ENCODE results near the gene CPXM1.

- no peak for TF ChIP-seq CTCF (optimal IDR thresholded peaks at IDR 0.05 in 1 of 3, IDR thresholded peaks at IDR 0.05 in 1 of 3, conservative IDR thresholded peaks at IDR 0.05 in 1 of 3; ENCODE audit: extremely low read depth in 1 of 3, insufficient read depth in 2 of 3, low read length in 3 of 3)
- no peak for TF ChIP-seq EZH2 (IDR thresholded peaks at IDR 0.05; ENCODE audit: low read length)
These were observed 37.9 kb upstream of the CPXM1 start for GRCh38 chr20:2838170-2838797.

Data from keratinocyte (primary cell).